Measurements from ENCODE around the gene EYS.

EYS gene

GRCh38 chr6:64310214-64310613 is 1396.8 kb downstream of the EYS start:
- no peak for DNase-seq (ENCODE audit: low read depth in 3 of 3)

- no peak for DNase-seq (ENCODE audit: low read depth in 3 of 3)
Observed at GRCh38 chr6:64301307-64302236, 1405.5 kb downstream of the EYS start.

- no peak for DNase-seq (ENCODE audit: low read depth in 3 of 3)
Observed at GRCh38 chr6:64299176-64299575, 1407.8 kb downstream of the EYS start.

- no peak for DNase-seq (ENCODE audit: low read depth in 3 of 3)
Observed at GRCh38 chr6:64294034-64294433, 1413.0 kb downstream of the EYS start.

- no peak for DNase-seq (ENCODE audit: low read depth in 3 of 3)
Observed at GRCh38 chr6:64293298-64293697, 1413.7 kb downstream of the EYS start.

GRCh38 chr6:64290867-64291266 is 1416.2 kb downstream of the EYS start:
- DNase-seq (ENCODE audit: low read depth in 3 of 3), result no peak

GRCh38 chr6:64289931-64290330 is 1417.1 kb downstream of the EYS start:
- DNase-seq (ENCODE audit: low read depth in 3 of 3), result no peak

- no peak for DNase-seq (ENCODE audit: low read depth in 3 of 3)
Observed at GRCh38 chr6:64288351-64288750, 1418.7 kb downstream of the EYS start.

- DNase-seq (ENCODE audit: low read depth in 3 of 3), result no peak
Observed at GRCh38 chr6:64281167-64281566, 1425.9 kb downstream of the EYS start.

GRCh38 chr6:64280569-64280968 is 1426.5 kb downstream of the EYS start:
- DNase-seq (ENCODE audit: low read depth in 3 of 3), result no peak

GRCh38 chr6:64270083-64270482 is 1436.9 kb downstream of the EYS start:
- DNase-seq (ENCODE audit: low read depth in 3 of 3), result no peak

- DNase-seq (ENCODE audit: low read depth in 3 of 3), result no peak
Observed at GRCh38 chr6:64266351-64266821, 1440.6 kb downstream of the EYS start.

GRCh38 chr6:64263778-64264177 is 1443.2 kb downstream of the EYS start:
- no peak for DNase-seq (ENCODE audit: low read depth in 3 of 3)

- no peak for DNase-seq (ENCODE audit: low read depth in 3 of 3)
Observed at GRCh38 chr6:64259372-64259771, 1447.7 kb downstream of the EYS start.

GRCh38 chr6:64258752-64259151 is 1448.3 kb downstream of the EYS start:
- no peak for DNase-seq (ENCODE audit: low read depth in 3 of 3)

GRCh38 chr6:64258302-64258701 is 1448.7 kb downstream of the EYS start:
- no peak for DNase-seq (ENCODE audit: low read depth in 3 of 3)

GRCh38 chr6:64257586-64257985 is 1449.4 kb downstream of the EYS start:
- DNase-seq (ENCODE audit: low read depth in 3 of 3), result no peak

GRCh38 chr6:64256483-64256882 is 1450.5 kb downstream of the EYS start:
- no peak for DNase-seq (ENCODE audit: low read depth in 3 of 3)

GRCh38 chr6:64255000-64255399 is 1452.0 kb downstream of the EYS start:
- DNase-seq (ENCODE audit: low read depth in 3 of 3), result no peak

- no peak for DNase-seq (ENCODE audit: low read depth in 3 of 3)
Observed at GRCh38 chr6:64254558-64254957, 1452.5 kb downstream of the EYS start.

GRCh38 chr6:64252256-64252655 is 1454.8 kb downstream of the EYS start:
- DNase-seq (ENCODE audit: low read depth in 3 of 3), result no peak

GRCh38 chr6:64250126-64250525 is 1456.9 kb downstream of the EYS start:
- DNase-seq (ENCODE audit: low read depth in 3 of 3), result no peak

GRCh38 chr6:64249115-64249514 is 1457.9 kb downstream of the EYS start:
- DNase-seq (ENCODE audit: low read depth in 3 of 3), result no peak

- DNase-seq (ENCODE audit: low read depth in 3 of 3), result no peak
Observed at GRCh38 chr6:64243618-64244017, 1463.4 kb downstream of the EYS start.
